GM10847 (cell line): ENCODE measurements around the gene C3AR1.

Source experiments
- POLR2A ChIP-seq: IDR thresholded peaks from 2 replicates; pipeline ENCODE4 v1.6.1; 2011; ENCODE audit not compliant: insufficient read length; ENCODE audit errors: extremely low read depth

C3AR1 gene

GRCh38 chr12:8069582-8069981, 3.4 kb upstream of the C3AR1 start:
- no peak for TF ChIP-seq POLR2A

DNA sequence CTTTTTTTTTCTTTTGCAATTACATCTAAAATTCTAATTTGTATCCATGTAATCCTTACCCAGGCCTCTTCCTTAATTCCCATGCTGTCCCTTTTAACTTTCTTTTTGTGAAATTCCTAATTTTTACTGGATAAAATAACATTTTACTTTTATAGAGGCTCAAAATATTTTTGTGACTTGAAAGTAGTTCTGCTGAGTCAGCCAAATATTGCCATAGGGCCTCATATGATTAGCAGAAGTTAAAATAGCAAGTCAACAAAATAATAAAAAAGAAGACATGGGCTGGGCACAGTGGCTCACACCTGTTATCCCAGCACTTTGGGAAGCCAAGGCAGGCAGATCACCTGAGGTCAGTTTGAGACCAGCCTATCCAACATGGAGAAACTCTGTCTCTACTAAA, 2.0 kb downstream of the C3AR1 start:
- TF ChIP-seq POLR2A: no peak

DNA sequence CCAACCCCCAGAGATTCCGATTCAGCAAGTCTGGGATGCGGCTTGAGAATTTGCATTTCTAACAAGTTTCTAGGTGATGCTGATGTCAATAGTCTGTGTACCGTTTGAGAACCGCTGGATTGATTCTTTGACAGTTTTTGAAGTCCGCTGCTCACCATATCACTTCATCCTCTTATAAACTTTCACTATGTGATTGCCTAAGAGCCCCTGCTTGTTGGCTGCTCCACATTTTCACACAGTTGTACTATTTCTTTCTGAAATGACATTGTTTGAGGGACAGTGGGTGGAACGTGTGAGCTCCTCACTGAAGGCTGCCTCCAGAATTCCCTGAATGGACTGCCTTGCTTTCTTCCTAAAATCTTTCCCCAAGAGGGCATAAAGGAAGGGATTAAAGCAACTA, 7.7 kb downstream of the C3AR1 start:
- no peak for TF ChIP-seq POLR2A

GRCh38 chr12:8057839-8058238, 8.3 kb downstream of the C3AR1 start:
- no peak for TF ChIP-seq POLR2A

- no peak for TF ChIP-seq POLR2A
Observed at GRCh38 chr12:8057306-8057705, 8.9 kb downstream of the C3AR1 start.

DNA sequence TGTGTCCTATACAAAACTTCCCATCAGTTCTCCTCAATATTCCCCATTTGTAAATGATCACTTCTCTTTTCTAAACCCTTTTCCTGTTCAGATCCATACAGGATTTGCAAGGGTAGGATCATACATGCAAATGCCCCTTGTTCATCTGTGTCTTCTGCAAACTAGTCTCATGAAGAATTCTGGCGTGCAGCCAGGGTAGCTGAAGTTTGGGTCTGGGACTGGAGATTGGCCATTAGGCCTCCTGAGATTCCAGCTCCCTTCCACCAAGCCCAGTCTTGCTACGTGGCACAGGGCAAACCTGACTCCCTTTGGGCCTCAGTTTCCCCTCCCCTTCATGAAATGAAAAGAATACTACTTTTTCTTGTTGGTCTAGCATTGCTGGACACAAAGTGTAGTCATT, 11.3 kb downstream of the C3AR1 start:
- TF ChIP-seq POLR2A: no peak

- TF ChIP-seq POLR2A: no peak
Observed at GRCh38 chr12:8052679-8053078, 13.5 kb downstream of the C3AR1 start.

DNA sequence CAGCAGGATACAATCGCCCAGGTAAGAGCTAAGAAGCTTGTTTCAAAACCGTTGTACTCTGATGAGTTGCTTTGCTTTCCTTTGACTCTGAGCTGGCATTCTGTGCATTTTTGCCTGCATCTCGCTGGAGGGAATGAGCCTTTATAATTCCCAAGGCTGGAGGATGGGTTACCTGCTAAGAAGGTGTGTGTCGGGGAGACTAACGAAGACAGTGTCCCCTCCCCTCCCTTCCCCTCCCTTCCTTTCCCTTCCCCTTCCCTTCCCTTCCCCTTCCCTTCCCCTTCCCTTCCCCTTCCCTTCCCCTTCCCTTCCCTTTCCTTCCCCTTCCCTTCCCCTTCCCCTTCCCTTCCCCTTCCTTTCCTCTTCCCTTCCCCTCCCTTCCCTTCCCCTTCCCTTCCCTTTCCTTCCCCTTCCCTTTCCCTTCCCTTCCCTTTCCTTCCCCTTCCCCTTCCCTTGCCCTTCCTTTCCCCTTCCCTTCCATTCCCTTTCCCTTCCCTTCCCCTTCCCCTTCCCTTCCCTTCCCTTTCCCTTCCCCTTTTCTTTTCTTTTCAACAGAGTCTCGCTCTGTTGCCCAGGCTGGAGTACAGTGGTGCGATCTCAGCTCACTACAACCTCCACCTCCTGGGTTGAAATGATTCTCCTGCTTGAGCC, 15.4 kb downstream of the C3AR1 start:
- no peak for TF ChIP-seq POLR2A

- TF ChIP-seq POLR2A: no peak
Observed at GRCh38 chr12:8048906-8049305, 17.3 kb downstream of the C3AR1 start.

DNA sequence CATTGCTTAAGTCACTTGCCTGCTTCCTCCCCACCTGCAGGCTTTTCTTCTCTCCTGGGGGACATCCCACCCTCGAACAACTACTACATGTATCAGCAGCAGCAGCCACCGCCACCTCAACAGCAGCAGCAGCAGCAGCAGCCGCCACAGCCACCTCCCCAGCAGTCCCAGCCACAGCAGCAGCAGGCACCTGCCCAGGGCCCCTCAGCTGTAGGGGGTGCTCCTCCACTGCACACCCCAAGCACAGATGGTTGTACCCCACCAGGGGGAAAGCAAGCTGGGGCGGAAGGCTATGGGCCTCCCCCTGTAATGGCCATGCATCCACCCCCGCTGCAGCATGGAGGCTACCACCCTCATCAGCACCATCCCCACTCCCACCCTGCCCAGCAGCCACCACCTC, 18.3 kb downstream of the C3AR1 start:
- no peak for TF ChIP-seq POLR2A

GRCh38 chr12:8045952-8046944, 19.9 kb downstream of the C3AR1 start:
- TF ChIP-seq POLR2A: no peak

GRCh38 chr12:8040791-8041190, 25.4 kb downstream of the C3AR1 start:
- TF ChIP-seq POLR2A: no peak

- no peak for TF ChIP-seq POLR2A
Observed at GRCh38 chr12:8038659-8039114, 27.5 kb downstream of the C3AR1 start.

DNA sequence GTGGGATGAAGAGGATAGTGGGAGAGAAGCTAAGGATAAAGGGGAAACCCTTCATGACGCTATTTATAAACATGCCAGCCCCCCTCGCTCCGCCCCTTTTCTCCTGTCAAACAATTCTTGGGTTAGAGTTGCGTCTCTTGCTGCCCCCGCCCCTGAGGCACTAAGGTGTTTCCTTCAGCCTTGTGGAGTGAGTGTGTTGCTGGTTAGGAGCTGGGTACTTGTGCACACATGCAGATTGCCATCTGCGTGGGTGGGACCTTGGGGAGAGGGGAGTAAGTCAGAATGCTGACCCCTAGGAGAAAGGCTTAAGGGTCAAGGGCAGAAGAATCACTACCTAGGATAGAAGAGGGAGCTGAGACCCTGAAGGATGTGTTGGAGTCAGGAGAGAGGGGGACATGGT, 28.2 kb downstream of the C3AR1 start:
- TF ChIP-seq POLR2A: no peak

DNA sequence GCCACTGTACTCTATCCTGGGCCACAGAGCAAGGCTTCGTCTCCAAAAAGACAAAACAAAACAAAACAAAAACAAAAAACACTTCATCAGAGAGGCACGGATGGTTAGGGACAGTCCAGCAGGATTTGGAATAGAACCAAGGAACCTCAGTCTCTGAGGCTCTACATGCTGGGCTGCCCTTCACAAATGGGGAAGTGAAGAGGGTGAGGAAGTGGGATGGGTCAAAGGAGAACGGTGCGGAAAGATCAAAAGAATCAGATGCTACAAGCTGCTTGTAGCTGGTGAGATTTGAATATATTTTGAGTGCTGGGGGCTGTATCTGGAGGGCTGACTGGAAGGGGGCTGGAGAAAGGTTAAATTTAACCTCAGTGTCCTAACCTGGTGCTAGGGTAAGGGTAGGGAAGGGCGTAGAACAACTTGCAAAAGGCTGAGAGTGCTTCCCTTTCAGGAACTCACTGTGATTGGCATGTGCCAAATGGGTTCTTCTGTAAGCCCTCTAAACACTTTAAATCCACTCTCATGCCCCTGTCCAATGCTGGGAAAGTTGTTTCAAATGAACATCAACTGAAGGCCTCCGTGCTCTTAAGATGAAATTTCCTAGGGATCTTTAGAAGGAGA, 29.0 kb downstream of the C3AR1 start:
- TF ChIP-seq POLR2A: no peak

GRCh38 chr12:8036346-8036745, 29.8 kb downstream of the C3AR1 start:
- TF ChIP-seq POLR2A: no peak
